ENCODE measurements around the gene KDM2A. TPM values are rescaled to one million over a fixed set of nuclear protein-coding genes. Genes with fewer than 3 reads are reported as not detected.

Gene KDM2A
- total and polyA plus RNA-seq, 2 donors: 27.4 to 42.0 TPM

Other genes with a start within 250 kb of the KDM2A start
- gene PC, start 160.9 kb upstream of the KDM2A start, total RNA-seq: 3.4 TPM
- 9.9 TPM for gene PC, start 160.9 kb upstream of the KDM2A start, polyA plus RNA-seq
- gene C11orf86, start 144.0 kb upstream of the KDM2A start, total RNA-seq: not detected
- gene C11orf86, start 144.0 kb upstream of the KDM2A start, polyA plus RNA-seq: 0.14 TPM
- 0.09 TPM for gene SYT12, start 96.1 kb upstream of the KDM2A start, total RNA-seq
- 0.68 TPM for gene SYT12, start 96.1 kb upstream of the KDM2A start, polyA plus RNA-seq
- 2.8 TPM for gene RHOD, start 62.4 kb upstream of the KDM2A start, total RNA-seq
- 11.3 TPM for gene RHOD, start 62.4 kb upstream of the KDM2A start, polyA plus RNA-seq
- 89.5 TPM for gene GRK2, start 147.2 kb downstream of the KDM2A start, total RNA-seq
- gene GRK2, start 147.2 kb downstream of the KDM2A start, polyA plus RNA-seq: 158 TPM
- 32.1 TPM for gene ANKRD13D, start 170.0 kb downstream of the KDM2A start, total RNA-seq
- 99.1 TPM for gene ANKRD13D, start 170.0 kb downstream of the KDM2A start, polyA plus RNA-seq
- 1.8 TPM for gene SSH3, start 184.3 kb downstream of the KDM2A start, total RNA-seq
- 11.8 TPM for gene SSH3, start 184.3 kb downstream of the KDM2A start, polyA plus RNA-seq
- gene POLD4, start 234.3 kb downstream of the KDM2A start, total RNA-seq: 70.0 TPM
- 143 TPM for gene POLD4, start 234.3 kb downstream of the KDM2A start, polyA plus RNA-seq

Data from thymus (tissue), 2 donors.